ENCODE results near the gene MAPRE2.

MAPRE2 gene

DNA sequence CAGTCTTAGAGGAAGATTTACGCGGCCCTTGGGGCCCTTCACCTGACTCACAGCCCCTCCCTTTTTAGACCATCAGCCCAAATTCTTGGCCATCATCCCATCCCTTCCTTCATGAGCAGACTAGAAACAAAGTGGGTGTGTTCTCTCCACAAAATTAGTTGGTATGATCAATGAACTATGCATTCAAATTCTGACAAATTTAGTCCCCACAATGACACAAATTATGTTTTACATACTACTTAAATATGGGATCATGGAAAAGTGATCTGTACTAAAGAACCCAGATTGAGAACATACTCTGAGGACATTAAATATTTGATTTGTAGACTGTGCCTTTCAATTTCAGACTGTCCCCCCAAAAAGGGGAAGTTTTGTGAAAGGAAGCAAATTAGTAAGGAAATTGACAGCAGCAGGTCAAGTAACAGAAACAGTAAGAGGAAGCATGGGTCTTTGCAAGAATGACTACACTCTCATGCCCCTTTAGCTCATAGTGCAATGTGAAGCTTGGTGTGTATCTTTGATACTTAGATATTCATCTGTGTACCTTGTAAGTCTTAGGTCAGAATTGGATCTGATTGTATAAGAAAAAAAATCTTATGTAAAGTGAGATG lies 2.2 kb upstream of the MAPRE2 start:
- no peak for DNase-seq

DNA sequence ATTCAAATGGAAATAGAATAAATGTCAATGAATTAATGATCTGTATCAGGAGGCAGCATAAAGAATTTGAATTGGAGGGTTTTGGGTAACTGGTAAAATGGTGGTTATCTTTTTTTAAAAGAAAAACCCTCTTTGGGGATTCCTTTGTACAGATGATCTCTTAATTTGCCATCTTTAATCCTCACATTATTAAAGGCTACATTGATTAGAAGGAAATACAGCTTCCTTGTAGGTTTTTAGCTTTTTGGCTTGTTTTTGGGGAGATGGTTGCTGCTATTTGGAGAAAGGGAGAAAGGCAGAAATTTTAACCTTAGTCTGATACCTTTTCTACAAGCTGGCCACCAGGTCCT lies 600 bp upstream of the MAPRE2 start:
- no peak for DNase-seq

DNA sequence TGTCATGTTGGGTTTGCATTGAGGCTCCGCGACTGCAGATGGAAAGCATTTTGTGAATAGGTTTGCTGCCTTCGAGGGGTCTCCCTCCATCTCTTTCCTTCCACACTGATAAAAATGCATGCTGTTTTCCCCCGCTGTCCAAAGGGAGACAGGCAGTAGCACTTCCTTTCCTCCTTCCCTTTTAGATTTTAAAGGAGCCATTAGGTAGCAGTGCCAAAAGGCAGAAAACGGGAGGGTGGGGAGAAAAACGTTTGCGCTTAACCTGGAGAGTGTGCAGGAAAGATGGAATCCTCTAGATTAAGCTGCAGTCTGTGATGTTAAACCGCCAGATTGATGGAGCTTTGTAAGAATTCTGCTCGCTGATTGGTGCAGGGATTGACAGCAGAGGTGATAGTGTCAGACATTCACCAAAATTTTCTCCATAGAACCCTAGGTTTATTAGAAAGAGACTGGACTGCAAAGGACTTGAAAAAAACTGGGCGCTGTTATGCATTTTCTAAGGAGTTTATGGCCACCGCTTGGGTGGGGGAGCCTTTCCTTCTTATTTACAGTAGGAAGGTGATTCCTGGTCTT lies 688 bp downstream of the MAPRE2 start:
- DNase-seq, result no peak

DNA sequence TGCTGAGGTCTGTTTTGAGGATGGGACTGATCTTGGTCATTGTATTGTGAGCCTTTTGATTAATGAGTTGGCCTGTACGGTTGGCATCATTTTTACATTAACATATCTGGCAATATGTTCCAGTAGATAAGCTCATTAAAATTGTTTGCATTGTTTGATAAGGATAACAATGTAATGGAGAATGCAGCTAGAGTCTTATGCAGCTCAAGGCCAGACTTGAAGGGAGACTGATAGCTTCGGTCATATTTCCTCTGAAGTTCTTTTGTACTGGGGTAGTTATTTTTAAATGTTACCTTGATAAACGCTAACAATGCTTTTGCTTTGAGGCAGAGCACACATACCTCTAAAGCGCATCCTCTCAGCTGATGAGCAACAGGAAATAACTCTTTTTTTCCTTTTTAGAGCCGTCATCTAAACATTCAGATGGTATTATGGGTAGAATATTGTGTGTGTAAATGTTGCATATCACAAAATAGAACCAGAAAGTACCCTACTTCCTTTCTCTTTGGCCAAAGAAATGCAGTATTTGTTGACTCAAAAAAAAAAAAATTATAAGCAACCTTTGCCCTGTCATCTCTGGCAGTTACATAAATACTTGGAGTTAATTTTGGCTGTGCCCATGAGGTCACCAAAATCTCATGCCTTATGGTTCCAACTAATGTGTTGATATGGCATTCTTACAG lies 1.3 kb downstream of the MAPRE2 start:
- DNase-seq, result peak in 1 of 2 experiments; percentile 27

DNA sequence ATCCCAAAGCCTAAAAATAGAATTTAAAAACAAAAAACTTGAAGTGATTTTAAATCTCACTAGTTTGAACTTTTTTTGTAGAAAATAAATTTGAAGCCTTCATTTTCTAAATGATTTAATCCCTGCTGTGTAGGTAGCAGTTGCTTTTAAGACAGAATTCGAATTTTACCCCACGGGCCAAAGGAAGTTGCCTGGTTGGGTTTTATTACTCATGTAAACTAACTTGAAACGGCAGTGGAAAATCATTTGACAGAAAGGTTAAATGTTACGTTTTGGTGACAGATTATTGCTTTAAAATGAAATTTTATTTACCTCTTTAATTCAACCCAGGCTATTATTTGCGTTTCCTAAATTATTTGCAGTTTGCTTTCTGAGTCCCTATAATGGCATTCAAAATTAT lies 2.0 kb downstream of the MAPRE2 start:
- peak in 1 of 2 experiments; percentile 39 for DNase-seq

DNA sequence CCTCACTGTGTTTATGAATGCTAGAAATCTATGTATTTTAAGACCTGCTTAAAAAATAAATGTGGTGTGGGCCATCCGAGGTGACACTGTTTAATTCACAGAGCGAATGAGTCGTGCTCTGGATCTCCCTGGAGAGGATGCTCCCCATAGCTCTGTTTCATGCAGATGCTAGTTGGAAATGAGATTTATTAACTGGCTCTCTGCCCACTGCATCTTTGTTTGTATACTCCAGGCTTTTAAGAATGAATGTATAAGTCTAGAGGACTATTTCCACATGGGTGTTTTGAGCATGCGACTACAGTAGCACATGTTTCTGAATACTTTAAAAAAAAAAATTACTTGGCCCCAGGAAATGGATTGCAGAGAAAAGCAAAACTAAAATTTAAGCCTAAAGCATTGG lies 3.9 kb downstream of the MAPRE2 start:
- no peak for DNase-seq

DNA sequence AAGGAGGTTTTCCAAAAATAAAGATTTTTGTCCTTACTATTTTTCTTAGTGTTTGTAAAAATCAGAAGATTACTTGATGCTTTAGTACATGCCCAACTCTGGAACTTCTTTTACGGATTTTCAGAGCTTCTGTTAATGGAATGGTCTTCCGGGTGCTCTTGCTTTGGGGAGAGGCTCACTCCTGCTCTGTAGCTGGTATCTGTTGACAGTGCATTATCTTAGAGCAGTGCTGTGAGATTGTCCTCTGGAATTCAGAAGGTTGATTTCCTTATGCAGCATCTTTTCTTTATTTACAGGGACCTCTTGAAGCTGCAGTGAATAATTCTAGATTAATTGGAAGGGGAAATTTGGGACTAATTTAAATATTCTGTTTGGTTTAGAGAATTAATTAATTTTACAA lies 4.6 kb downstream of the MAPRE2 start:
- no peak for DNase-seq

DNA sequence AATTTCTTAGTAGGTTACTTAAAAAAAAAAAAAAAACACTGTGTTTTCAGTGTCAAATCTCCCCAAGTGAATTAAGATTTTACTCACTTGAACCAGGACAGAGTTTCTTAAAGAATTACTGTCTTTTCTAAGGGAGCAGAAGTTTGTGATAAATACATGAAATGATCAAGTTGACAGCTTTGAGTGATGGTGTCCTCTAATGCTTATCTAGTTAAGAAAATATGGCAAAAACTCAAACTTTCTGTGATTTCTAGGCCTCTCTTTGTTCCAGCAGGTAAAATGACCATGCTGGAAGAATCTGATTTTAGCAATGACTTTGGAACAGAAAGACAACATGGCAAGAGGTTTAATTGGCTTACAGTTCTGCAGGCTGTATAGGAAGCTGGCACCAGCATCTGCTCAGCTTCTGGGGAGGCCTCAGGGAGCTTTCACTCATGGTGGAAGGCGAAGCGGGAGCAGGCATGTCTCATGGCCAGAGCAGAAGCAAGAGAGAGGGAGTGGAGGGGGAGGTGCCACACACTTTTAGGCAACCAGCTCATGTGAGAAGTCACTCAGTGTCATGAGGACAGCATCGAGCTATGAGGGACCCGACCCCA lies 6.6 kb downstream of the MAPRE2 start:
- DNase-seq, result no peak

DNA sequence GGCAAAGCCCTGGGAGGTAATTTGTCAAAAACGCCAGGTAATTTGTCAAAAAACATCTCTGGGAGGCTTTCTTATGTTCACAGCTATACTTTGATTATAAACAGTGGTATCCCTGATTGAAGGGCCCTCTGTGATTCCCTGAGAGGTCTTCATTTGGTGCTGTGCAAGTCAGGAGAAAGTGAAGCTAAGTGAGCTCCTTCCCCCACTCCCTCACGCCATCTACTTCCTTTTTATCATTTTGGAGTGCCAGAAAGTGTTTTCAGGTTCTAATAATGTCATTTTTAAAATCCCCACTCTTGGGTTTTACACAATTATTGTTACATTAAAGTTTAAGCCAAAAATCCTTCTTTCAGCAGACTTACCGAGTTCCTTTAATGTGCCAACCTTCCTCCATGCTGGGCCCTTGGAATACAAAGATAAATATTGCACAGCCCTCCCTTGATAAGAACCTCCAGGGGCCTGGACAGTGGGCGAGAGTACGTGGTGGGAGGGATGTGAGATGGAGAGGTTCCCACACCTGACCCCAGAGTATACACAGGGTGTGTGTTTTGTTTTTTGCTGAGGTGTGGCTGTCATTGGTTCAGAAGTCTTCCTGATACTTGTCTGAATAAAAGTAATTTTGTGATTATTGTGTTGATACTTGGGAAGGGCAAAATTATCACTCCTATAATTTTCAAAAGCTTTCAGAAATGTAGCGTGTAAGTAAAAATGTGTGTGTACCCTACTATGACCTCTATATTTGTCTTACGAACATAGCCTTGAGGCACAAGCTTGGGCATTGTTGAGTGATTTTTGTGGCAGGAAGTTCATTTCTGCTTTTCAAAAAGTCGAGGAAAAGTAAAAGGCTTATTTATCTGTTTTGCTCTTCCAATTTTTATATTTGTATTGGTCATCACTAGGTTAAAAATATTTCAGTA lies 8.2 kb downstream of the MAPRE2 start:
- no peak for DNase-seq

DNA sequence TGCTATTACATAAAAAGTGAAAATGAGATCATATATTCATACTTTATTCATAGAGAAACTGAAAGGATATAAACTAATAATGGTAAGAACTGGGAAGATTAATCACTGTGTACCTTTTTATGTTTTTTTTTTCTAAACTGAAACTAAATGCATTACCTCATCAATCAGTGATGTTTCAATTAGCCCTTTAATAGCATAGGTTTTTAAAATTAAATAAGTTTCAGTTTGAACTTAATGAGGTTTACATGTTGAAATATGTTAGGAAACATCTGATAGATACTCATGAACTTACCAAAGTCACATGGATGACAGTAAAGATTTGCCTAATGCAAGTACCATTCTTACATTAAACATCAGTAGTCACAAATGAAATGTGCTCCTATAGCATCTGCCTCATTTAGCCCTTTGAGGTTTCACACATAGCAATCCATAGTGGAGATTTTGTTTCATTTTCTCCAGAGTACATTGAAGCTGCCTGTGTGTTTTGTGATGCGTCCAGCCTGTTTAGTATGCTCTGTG lies 8.9 kb downstream of the MAPRE2 start:
- no peak for DNase-seq

DNA sequence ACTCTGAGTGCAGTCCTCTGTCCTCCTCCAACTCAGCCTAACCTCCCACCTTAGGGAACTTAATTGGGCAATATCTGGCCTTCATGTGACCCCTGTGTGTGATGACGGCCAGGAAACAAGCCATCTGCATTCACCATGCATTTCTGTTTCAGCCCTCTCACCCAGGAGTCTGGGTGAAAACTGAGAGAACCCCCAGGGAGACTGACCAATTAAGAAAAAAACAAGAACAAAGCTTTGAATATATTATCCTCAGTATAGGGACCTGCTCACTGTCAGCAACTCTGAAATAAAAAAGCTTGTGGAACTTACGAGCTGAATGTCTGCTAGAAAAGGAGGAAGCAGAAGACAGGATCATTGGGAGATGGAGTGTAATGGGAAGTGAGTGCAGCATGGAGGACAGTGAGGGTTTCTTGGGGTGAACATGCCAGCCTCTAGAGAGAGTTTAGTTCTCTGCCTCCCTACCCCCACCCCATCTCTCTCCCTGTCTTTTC lies 9.5 kb downstream of the MAPRE2 start:
- DNase-seq, result no peak

DNA sequence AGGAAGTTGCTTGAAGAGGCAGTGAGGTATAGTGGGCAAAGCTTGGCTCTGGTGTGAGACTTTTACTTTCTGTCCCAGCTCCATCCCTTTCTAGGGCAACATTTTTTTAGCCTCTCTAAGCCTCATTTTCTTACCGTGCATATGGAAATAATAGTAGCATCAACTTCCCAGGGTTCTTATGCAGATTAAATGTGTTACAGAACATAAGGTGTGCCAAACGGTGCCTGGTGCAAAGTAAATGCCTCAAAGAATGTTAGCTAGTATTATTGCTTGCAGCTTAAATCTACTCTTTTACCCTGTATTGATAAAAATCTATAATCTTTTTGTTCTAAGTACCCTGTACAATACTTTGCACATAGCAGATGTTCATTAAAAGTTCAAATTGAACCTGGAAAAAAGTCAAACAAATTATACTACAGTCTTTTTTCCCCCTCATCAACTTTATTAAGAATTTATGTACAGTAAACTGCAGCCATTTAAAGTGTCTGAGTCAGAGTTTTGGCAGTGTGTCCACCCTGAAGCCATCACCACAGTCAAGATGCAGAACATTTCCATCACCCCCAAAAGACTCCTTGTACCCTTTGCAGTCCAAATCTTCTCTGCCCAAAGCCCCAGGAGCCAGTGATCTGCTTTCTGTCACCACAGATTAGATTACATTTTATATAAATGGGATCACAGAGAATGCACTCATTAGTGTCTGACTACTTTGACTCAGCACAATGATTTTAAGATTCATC lies 10.6 kb downstream of the MAPRE2 start:
- no peak for DNase-seq

DNA sequence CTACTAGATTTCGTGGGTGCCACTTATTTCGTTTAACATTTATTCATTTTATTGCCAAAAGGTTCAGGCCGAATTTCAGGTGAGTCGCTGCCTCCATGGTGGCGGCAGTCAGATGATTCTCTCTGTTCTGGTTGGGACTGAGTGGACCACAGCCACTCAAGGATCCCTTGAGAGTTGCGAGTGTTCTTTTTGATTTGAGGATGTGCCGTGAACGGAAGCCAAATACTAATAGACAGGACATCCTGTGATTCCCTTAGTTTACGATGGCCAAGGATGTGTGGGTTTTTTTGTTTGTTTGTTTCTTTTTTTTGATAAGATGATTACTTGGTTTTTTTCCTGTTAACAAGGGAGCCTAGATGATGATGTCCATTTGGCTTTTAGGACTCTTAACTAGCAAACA lies 13.2 kb downstream of the MAPRE2 start:
- no peak for DNase-seq

DNA sequence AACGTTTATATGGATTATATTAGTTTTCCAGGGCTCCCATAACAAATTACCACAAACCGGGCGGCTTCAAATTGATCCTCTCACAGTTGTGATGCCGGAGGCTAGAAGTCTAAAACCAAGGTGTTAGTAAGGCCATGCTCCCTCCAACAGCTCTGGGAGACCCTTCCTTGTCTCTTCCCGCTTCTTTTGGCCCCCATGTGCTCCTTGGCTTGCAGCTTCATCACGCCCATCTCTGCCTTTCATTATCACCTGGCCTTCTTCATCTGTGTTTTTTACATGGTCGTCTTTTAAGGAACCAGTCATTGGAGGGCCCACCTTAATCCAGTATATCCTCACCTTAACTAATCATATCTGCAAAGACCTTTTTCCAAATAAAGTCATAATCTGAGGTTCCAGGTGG lies 13.9 kb downstream of the MAPRE2 start:
- DNase-seq, result no peak

DNA sequence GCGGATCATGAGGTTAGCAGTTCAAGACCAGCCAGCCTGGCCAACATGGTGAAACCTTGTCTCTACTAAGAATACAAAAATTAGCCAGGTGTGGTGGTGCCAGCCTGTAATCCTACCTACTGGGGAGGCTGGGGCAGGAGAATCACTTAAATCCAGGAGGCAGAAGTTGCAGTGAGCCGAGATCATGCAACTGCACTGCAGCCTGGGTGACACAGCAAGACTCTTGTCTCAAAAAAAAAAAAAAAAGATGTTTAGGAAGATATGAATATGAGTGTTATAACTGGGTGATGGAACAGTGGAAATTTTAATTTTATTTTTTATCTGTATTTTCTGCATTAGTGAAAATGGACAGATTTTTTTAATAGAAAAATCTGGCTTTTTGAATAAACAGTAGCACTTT lies 14.5 kb downstream of the MAPRE2 start:
- no peak for DNase-seq

DNA sequence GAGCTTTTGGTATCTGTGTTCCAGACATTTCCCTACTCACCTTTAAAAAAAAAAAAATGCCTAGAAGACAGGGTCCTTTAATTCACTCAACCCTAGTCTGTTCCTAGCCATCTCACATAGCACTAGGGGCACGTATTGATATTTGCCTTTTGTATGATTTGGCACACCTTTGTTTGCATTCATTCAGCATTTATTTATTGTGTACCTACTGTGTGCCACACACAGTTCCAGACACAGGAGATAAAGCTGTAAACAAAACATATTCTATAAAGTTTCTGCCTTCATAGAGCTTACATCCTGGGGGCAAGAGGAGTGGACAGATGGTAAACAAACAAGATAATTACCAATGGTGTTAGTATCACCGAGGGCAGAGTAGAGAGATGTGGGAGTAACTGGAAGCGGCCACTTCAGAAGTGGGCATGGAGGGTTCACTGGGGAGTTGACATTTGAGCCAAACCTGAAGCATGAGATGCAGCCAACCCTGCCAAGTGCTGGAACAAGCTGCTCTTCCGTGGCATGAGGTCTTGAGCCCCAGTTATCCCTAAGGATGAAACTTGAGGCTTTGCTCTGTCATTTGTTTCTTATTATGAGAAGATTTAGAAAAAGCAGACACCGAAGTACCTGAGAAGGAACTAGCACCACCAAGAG lies 18.2 kb downstream of the MAPRE2 start:
- DNase-seq, result no peak

DNA sequence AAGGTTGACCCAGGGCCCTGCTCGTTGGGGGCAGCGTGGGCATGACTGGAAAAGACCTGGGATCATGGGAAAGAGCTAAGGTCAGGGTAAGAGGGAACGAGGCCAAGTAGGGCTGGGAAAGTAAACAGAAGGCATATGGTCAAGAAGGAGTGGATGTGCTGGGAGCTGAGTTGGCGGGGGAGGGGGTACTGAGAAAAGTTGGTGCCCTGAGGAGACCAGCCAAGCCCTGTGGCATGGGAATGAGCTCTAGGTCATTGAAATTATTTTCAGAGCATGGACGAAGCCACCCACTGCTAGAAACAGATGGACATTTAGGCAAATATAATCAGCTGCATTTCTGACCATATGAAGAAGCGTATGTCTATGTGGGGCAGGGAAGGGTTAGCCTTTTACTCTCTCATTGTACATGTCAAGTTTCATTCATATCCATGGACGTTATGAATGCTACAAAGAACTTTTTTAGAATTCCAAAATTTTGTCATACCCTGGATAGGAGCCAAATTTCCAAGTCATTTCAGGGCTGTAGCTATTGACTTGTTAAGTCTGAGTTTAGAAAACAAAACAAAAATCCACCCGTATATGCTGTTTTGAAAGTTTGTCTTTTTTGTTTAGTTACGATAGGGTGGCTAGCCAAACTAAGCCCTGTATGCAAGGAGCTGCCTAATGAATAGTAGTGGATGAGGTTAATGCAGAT lies 19.1 kb downstream of the MAPRE2 start:
- no peak for DNase-seq

DNA sequence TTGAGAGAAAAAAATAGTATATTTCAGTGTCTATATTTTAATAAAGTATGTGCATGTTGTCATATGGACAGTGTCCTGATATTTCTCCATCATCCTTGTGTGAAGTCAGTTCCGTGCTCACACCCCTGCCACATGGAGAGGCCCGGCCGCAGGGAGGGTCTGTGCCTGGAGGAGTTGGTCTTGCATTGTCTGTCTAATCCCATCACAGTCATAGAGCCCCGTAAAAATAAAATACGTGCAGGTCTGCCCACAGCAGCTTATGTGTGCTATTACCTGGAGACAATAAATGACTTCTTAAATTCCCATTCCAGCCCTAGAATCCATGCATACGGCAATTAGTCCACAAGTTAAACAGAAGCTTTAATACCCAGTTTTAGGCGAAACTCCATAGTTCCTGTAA lies 20.1 kb downstream of the MAPRE2 start:
- DNase-seq, result no peak

DNA sequence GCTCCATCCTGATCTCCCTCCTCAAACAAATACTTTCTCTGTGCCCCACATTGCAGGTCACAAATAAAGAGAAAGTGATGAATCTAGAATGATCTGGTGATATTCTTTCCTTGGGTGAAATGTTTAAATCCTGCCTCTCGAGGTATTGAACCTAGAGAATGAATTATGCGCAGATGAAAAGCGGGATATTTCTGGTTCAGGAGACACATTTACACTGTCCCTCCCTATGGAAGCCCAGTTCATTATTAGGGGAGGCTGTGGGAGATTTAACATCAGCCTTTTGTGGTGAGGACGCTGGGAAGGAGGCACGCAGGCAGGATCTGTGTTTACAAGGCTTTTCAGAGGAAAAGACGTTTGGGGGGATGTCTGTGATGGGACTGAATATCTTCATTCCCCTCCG lies 20.6 kb downstream of the MAPRE2 start:
- DNase-seq, result no peak

DNA sequence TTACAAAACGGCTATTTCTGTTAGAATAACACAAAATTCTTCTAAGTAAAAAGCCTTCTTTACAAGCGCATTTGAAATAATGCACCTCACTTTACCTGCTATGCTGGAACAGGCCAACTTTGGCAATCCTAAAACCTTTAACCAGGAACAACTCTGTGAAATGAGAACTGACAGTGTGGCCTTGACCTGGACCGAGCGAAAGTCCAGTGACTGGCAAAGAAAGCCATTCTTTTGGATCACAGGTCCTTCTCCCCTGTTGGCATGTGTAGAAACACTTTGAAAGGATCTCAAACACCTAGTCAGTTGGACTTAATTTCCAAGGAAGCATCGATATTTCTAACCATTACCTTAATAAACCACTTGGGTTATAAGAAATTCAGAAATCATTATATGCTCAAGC lies 21.2 kb downstream of the MAPRE2 start:
- no peak for DNase-seq

Measured in stimulated activated CD4-positive, alpha-beta T cell treated with anti-CD3 and anti-CD28 coated beads, Interleukin-4, amount 100 ng/mL, for 4 hours (primary cell).